ENCODE data around the gene AMBP.

Gene AMBP

DNA sequence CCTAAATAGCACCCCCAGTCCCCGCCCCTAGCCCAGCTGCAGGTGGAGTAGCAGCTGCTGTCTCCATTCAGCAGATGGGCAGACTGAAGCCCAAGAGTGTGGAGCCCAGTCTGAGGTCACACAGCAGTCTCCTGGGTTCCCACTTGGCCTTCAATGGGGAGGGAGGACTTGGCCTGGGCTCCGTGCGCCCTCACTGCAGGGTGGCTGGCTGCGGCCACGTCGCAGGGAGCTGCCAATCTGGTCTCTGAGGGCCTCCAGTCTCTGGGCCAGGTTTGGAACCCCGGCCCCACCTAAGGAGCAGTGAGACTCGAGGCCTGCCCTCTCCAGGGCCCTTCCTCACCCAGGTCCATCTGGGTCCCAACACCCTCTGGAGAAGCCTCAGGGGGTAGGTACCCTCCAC lies 13.6 kb upstream of the AMBP start:
- no peaks in the 10 kb centered on the region for H3K79me2 ChIP-seq (ENCODE audit: insufficient read depth, low read length)
- no peaks in the 10 kb centered on the region for H3K9me3 ChIP-seq (ENCODE audit: low read length)
- H4K20me1 ChIP-seq (ENCODE audit: insufficient read depth, low read length): no peaks in the 10 kb centered on the region
- H3K9ac ChIP-seq (ENCODE audit: low read length): no peak overlapping the region
- H3K36me3 ChIP-seq (ENCODE audit: insufficient read depth, low read length): no peaks in the 10 kb centered on the region
- H3F3A ChIP-seq (ENCODE audit: insufficient read depth, low read length): no peaks in the 10 kb centered on the region
- H3K9me2 ChIP-seq (ENCODE audit: low read depth, low read length): no peaks in the 10 kb centered on the region
- no peak overlapping the region for H3K4me3 ChIP-seq (ENCODE audit: low read depth, low read length, poor library complexity, severe bottlenecking)
- H2AFZ ChIP-seq (ENCODE audit: low read length): no peak overlapping the region
- H3K27me3 ChIP-seq (ENCODE audit: insufficient read depth, low read length): no peaks in the 10 kb centered on the region; the same call in 1 of the 2 replicates
- TF ChIP-seq, protein P1, sequence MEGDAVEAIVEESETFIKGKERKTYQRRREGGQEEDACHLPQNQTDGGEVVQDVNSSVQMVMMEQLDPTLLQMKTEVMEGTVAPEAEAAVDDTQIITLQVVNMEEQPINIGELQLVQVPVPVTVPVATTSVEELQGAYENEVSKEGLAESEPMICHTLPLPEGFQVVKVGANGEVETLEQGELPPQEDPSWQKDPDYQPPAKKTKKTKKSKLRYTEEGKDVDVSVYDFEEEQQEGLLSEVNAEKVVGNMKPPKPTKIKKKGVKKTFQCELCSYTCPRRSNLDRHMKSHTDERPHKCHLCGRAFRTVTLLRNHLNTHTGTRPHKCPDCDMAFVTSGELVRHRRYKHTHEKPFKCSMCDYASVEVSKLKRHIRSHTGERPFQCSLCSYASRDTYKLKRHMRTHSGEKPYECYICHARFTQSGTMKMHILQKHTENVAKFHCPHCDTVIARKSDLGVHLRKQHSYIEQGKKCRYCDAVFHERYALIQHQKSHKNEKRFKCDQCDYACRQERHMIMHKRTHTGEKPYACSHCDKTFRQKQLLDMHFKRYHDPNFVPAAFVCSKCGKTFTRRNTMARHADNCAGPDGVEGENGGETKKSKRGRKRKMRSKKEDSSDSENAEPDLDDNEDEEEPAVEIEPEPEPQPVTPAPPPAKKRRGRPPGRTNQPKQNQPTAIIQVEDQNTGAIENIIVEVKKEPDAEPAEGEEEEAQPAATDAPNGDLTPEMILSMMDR (IDR thresholded peaks at IDR 0.05; ENCODE audit: low read length): no peak
- no peak for TF ChIP-seq EZH2 (IDR thresholded peaks at IDR 0.05; ENCODE audit: borderline replicate concordance, low read length)
- no peaks in the 10 kb centered on the region for H3K4me1 ChIP-seq (ENCODE audit: insufficient read depth, low read length, severe bottlenecking)
- no peak overlapping the region for H3K4me2 ChIP-seq (ENCODE audit: low read length)
- H3K27ac ChIP-seq (ENCODE audit: low read depth, low read length, poor library complexity, severe bottlenecking): no peak overlapping the region

GRCh38 chr9:114090798-114091197 lies 12.7 kb upstream of the AMBP start:
- H3K79me2 ChIP-seq (ENCODE audit: insufficient read depth, low read length): no peaks in the 10 kb centered on the region
- TF ChIP-seq, protein P1 (IDR thresholded peaks at IDR 0.05; ENCODE audit: low read length): no peak
- TF ChIP-seq EZH2 (IDR thresholded peaks at IDR 0.05; ENCODE audit: borderline replicate concordance, low read length): no peak
- H3K9me3 ChIP-seq (ENCODE audit: low read length): no peaks in the 10 kb centered on the region
- no peak overlapping the region for H3K27ac ChIP-seq (ENCODE audit: low read depth, low read length, poor library complexity, severe bottlenecking)
- H3F3A ChIP-seq (ENCODE audit: insufficient read depth, low read length): no peaks in the 10 kb centered on the region
- no peaks in the 10 kb centered on the region for H3K36me3 ChIP-seq (ENCODE audit: insufficient read depth, low read length)
- no peak overlapping the region for H3K9ac ChIP-seq (ENCODE audit: low read length)
- H3K4me3 ChIP-seq (ENCODE audit: low read depth, low read length, poor library complexity, severe bottlenecking): no peak overlapping the region
- H2AFZ ChIP-seq (ENCODE audit: low read length): no peak overlapping the region
- H4K20me1 ChIP-seq (ENCODE audit: insufficient read depth, low read length): no peaks in the 10 kb centered on the region
- H3K4me2 ChIP-seq (ENCODE audit: low read length): no peak overlapping the region
- H3K9me2 ChIP-seq (ENCODE audit: low read depth, low read length): no peaks in the 10 kb centered on the region
- H3K4me1 ChIP-seq (ENCODE audit: insufficient read depth, low read length, severe bottlenecking): no peaks in the 10 kb centered on the region
- H3K27me3 ChIP-seq (ENCODE audit: insufficient read depth, low read length): no peaks in the 10 kb centered on the region; the same call in 1 of the 2 replicates

DNA sequence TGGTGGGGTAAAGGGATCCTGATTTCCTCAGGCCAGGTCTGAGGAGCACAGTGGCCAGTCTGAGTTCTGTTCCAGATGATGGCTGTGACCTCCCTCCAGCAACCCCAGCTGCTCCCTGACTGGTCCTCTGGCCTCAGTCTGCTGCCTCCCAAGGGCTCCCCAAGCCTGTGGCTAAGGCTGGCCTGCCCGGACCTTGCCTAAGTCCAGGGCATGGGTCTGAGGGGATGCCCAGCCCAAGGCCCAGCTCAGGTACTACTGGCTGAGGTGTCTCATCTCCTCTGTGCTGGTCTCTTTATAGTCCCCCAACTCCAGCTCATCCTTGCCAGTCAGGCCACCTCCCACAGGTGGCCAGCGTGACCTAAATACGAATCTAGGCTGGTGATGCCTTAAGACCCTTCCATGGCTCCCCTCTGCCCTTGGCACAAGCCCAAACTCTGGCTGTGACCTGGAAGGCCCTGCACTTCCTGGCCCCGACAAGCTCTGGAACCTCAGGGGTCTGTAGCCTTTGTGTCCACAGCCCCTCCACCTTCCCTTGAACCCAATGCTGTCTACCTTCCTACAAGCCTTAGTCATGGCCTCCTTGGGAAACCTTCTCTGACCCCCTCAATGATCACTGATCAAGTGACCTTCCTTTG lies 11.2 kb upstream of the AMBP start:
- H3K27ac ChIP-seq (ENCODE audit: low read depth, low read length, poor library complexity, severe bottlenecking): no peak overlapping the region
- H3K9me3 ChIP-seq (ENCODE audit: low read length): no peaks in the 10 kb centered on the region
- H3K36me3 ChIP-seq (ENCODE audit: insufficient read depth, low read length): no peaks in the 10 kb centered on the region
- no peaks in the 10 kb centered on the region for H3K9me2 ChIP-seq (ENCODE audit: low read depth, low read length)
- no peaks in the 10 kb centered on the region for H4K20me1 ChIP-seq (ENCODE audit: insufficient read depth, low read length)
- H3K9ac ChIP-seq (ENCODE audit: low read length): no peak overlapping the region
- no peaks in the 10 kb centered on the region; the same call in 1 of the 2 replicates for H3K27me3 ChIP-seq (ENCODE audit: insufficient read depth, low read length)
- no peak for TF ChIP-seq EZH2 (IDR thresholded peaks at IDR 0.05; ENCODE audit: borderline replicate concordance, low read length)
- TF ChIP-seq, protein P1 (IDR thresholded peaks at IDR 0.05; ENCODE audit: low read length): no peak
- H3K4me2 ChIP-seq (ENCODE audit: low read length): no peak overlapping the region
- no peak overlapping the region for H2AFZ ChIP-seq (ENCODE audit: low read length)
- no peaks in the 10 kb centered on the region for H3K79me2 ChIP-seq (ENCODE audit: insufficient read depth, low read length)
- no peaks in the 10 kb centered on the region for H3F3A ChIP-seq (ENCODE audit: insufficient read depth, low read length)
- no peaks in the 10 kb centered on the region for H3K4me1 ChIP-seq (ENCODE audit: insufficient read depth, low read length, severe bottlenecking)
- no peak overlapping the region for H3K4me3 ChIP-seq (ENCODE audit: low read depth, low read length, poor library complexity, severe bottlenecking)
